Activated CD8-positive, alpha-beta T cell treated with anti-CD3 and anti-CD28 coated beads, Interleukin-2, amount 10 ng/mL, durations not matched to agents 7 days and 5 days (primary cell): Measurements from ENCODE around the gene FBXO15. TPM values are rescaled to one million over a fixed set of nuclear protein-coding genes. Genes with fewer than 3 reads are reported as not detected.

Source experiments
- ATAC-seq: fragments of 150-1000 bp; cut with Tn5 transposase; one replicate; pipeline ENCODE4 v1.10.0; 2021; ENCODE audit warnings: moderate library complexity
- CTCF ChIA-PET: fragments of 350-600 bp; sonication (Branson Sonifier 250); formaldehyde crosslinking; loops from one replicate; lab custom pipeline; 2021; ENCODE audit warnings: antibody characterized with exemption; lab: Charles Lee
- POLR2A ChIA-PET: fragments of 350-600 bp; sonication (Branson Sonifier 250); formaldehyde crosslinking; loops from one replicate; lab custom pipeline; 2021; ENCODE audit warnings: antibody characterized with exemption; lab: Charles Lee
- DNase-seq: peaks from one replicate; pipeline ENCODE4 v3.0.0-alpha.2; 2020
- H3K27ac Mint-ChIP-seq: one replicate; pipeline ENCODE4 v1.8.0; 2021; ENCODE audit warnings: mild to moderate bottlenecking, mixed read lengths
- H3K27me3 Mint-ChIP-seq: one replicate; pipeline ENCODE4 v1.8.0; 2021; ENCODE audit warnings: low read depth, mixed read lengths
- H3K36me3 Mint-ChIP-seq: one replicate; pipeline ENCODE4 v1.8.0; 2021; ENCODE audit warnings: low read depth, mixed read lengths
- H3K4me1 Mint-ChIP-seq: one replicate; pipeline ENCODE4 v1.8.0; 2021; ENCODE audit warnings: low read depth, mixed read lengths
- H3K4me3 Mint-ChIP-seq: one replicate; pipeline ENCODE4 v1.8.0; 2021; ENCODE audit warnings: mild to moderate bottlenecking, mixed read lengths
- H3K9me3 Mint-ChIP-seq: one replicate; pipeline ENCODE4 v1.8.0; 2022; ENCODE audit warnings: mixed read lengths; ENCODE audit not compliant: insufficient read depth
- total RNA-seq, 2 experiments: library from RNA; stranded (reverse); gene quantifications; one replicate each; pipeline ENCODE4 v1.2.3, GENCODE V29; 2021

Gene FBXO15
- total RNA-seq, 2 experiments from 2014 or later, result 1.3 to 2.4 TPM

DNA sequence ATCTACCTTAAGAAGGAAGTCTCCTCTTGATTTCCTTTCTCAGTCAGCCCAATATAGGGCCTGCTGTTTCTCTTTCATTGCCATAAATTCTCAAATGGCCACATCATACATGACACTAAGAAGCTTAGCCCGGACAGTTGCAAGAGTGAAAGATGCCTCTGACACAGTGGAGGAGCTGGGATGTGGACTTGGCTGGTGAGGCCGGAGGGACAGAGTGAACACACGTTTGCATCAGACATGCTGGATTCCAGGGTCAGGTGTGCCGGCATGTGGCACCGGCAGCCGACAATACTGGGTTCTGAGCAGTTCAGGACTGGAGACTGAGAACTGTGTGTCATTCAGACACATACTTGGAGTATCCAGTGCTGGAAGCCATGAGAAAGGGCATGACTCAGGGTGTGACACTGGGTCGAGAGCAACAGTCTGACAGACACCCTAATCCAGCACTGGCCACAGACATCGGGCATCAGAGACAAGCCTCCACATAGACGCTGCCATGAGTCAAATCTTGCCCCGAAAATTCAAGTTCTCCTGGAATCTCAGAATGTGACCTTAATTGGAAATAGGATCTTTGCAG, 32.1 kb upstream of the FBXO15 start:
- no peak overlapping the region for H3K27ac Mint-ChIP-seq
- no peaks in the 10 kb centered on the region for H3K36me3 Mint-ChIP-seq
- no peak overlapping the region for H3K4me3 Mint-ChIP-seq
- peaks cover 18% of the 10 kb centered on the region for H3K27me3 Mint-ChIP-seq
- H3K4me1 Mint-ChIP-seq, result no peaks in the 10 kb centered on the region
- DNase-seq, result no peak
- ChIA-PET POLR2A (no interaction called here), CTCF (no interaction called here)
- H3K9me3 Mint-ChIP-seq, result no peaks in the 10 kb centered on the region
- ATAC-seq, result no peak

DNA sequence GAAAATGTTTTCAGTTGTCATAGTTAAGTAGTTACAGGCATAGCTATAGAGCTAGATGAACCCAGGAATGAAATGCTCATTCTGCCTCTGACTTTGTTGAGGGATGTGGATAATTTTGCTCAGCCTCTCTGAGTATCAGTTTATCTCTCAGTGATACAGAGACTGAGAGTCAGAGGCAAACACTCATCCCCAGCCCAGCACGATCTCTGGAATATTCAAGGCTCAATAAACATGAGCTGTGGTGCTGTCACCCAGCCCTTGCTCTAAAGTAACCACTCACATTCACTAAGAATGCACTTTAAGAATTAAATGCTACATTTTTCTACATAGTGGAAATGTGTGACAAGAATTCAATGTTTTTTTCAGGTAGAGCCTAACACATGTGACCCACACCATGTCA, 31.2 kb upstream of the FBXO15 start:
- H3K4me1 Mint-ChIP-seq, result no peaks in the 10 kb centered on the region
- ChIA-PET POLR2A (no interaction called here), CTCF (no interaction called here)
- no peaks in the 10 kb centered on the region for H3K9me3 Mint-ChIP-seq
- ATAC-seq, result no peak
- DNase-seq, result no peak
- peaks cover 16% of the 10 kb centered on the region for H3K27me3 Mint-ChIP-seq
- no peaks in the 10 kb centered on the region for H3K36me3 Mint-ChIP-seq
- H3K27ac Mint-ChIP-seq, result no peak overlapping the region
- H3K4me3 Mint-ChIP-seq, result no peak overlapping the region

DNA sequence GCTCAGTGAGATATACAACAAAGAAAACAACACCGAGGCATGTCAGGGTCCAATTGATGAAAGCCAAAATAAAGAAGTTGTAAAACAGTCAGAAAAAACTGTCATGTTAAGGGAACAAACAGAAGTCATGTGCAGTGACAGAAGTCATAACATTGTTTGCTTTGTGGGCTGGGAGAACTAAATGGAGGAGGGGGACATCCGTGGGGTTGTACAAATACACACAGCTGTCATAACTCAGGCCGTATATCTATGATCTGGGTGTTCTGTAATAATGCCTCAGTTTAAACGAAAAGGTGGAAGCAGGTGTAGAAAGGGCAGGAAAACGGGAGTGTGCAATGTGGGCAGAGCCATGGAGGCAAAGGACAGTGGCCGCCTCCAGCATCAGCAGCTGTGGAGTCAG, 28.0 kb upstream of the FBXO15 start:
- no peak overlapping the region for H3K4me3 Mint-ChIP-seq
- DNase-seq, result no peak
- CTCF ChIA-PET, result no interaction called here
- no peaks in the 10 kb centered on the region for H3K9me3 Mint-ChIP-seq
- no peak for ATAC-seq
- POLR2A ChIA-PET, result no interaction called here
- H3K36me3 Mint-ChIP-seq, result no peaks in the 10 kb centered on the region
- H3K27me3 Mint-ChIP-seq, result peaks cover 15% of the 10 kb centered on the region
- H3K4me1 Mint-ChIP-seq, result peaks cover 2% of the 10 kb centered on the region
- no peak overlapping the region for H3K27ac Mint-ChIP-seq

DNA sequence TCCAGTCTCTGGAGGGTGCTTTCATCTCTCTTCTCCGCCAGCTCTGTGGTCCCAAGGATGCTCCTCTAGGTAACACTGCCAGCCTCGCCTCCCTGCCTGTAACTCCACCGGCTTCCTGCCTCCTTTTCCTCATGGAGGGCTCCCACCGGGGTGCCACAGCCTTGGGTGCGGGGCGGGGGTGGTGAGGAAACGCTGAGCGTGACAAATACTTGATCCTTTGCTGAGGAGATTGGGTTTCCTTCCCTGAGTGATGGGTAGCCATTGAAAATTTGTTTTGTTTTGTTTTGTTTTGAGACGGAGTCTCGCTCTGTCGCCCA, 25.8 kb upstream of the FBXO15 start:
- DNase-seq (no peak), ATAC-seq (no peak)
- H3K4me3 Mint-ChIP-seq, result no peak overlapping the region
- H3K27ac Mint-ChIP-seq, result no peak overlapping the region
- H3K9me3 Mint-ChIP-seq, result no peaks in the 10 kb centered on the region
- CTCF ChIA-PET, result no interaction called here
- H3K36me3 Mint-ChIP-seq, result no peaks in the 10 kb centered on the region
- POLR2A ChIA-PET, result no interaction called here
- H3K27me3 Mint-ChIP-seq, result peaks cover 9% of the 10 kb centered on the region
- peaks cover 2% of the 10 kb centered on the region for H3K4me1 Mint-ChIP-seq

DNA sequence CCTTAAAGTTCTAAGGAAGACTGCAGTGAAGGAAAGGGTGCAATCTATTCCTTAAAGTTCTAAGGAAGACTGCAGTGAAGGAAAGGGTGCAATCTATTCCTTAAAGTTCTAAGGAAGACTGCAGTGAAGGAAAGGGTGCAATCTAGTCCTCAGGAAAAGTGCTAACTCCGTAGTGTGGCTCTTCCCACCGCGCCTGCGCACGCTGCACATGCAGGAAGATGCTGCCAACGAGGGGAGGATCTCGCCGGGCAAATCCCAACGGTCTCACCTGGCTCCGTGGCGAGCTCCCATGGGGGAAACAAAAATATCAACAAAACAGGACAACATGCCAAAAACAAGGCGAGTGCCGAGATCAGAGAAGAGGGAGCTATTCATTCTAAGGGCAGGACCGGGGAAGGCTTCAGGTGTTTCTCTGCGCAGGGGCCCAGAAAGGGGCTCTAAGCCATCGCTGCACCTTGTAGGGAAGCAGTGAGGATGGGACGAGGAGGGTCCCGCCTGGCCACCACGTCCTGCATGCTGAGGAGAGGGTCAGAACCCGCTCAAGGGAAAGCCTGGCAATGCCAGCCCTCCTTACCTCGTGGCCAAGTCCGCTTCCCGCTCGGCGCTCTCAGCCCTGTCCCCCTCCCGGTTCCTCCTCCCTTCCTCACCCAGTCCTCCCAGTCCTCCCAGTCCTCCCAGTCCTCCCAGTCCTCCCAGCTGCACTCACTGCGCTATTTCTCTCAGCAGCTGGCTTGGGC, 25.2 kb upstream of the FBXO15 start:
- ATAC-seq, result no peak
- Mint-ChIP-seq H3K36me3 (no peaks in the 10 kb centered on the region), H3K4me1 (peaks cover 2% of the 10 kb centered on the region), H3K9me3 (no peaks in the 10 kb centered on the region), H3K4me3 (no peak overlapping the region), H3K27me3 (peaks cover 7% of the 10 kb centered on the region), H3K27ac (no peak overlapping the region)
- ChIA-PET POLR2A (no interaction called here), CTCF (no interaction called here)
- no peak for DNase-seq

DNA sequence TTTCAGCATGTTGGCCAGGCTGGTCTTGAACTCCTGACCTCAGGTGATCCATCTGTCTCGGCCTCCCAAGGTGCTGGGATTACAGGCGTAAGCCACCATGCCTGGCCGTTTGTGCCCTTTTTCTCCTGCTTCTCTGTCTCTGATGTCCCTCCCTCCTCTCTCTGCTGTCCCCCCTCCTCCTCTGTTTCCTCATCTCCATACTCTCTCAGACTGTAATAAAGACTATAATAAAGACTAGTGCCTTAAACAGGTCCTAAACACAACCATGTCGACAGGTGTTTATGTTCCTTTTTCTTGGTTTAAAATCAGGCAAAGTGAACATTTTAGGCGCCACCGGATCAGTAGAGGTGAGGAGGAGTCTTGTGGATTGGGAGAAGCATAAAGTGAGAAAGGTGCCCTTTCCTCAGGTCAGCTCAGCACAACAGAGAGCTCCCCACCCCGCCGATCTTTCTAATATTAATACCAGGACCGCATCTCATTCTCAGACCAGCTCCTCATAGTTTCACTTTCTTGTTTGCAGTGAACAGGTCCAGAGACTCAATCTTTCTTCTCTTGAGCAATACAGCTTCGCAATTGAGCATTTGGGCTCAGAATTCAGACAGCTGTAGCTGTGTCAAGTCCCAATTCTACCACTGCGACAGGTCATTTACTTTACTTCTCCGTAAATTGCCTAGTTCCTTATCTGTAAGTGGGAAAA, 24.4 kb upstream of the FBXO15 start:
- POLR2A ChIA-PET, result no interaction called here
- H3K36me3 Mint-ChIP-seq, result no peaks in the 10 kb centered on the region
- peak overlapping the region; percentile 45 for H3K4me3 Mint-ChIP-seq
- no peak for DNase-seq
- ATAC-seq, result peak; percentile 23
- peaks cover 2% of the 10 kb centered on the region for H3K4me1 Mint-ChIP-seq
- no peak overlapping the region for H3K27ac Mint-ChIP-seq
- CTCF ChIA-PET, result interaction anchor here (0.6 kb wide), 1 partner anchor 89 kb away, joined by 3 read pairs; no protein-coding TSS in a partner anchor
- peaks cover 7% of the 10 kb centered on the region for H3K27me3 Mint-ChIP-seq
- H3K9me3 Mint-ChIP-seq, result no peaks in the 10 kb centered on the region

DNA sequence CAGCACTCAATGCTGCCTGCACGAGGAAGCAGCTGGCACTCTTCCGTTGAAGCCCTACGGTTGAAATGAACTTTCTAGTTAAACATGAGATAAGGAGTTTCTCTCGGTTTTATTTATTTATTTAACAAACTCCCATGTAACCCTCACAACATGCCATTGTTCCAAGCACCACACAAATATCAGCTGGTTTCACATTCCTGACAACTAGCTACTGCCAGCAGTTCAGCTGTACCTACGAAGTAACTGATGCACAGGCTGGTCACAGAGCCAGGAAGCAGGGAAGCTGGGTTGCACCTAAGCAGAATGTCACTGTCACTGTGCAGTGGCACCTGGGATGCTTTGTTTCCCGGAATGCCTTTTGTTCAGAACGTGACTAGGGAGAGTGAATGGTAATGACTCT, 18.8 kb upstream of the FBXO15 start:
- no peak overlapping the region for H3K4me3 Mint-ChIP-seq
- POLR2A ChIA-PET, result no interaction called here
- no peak for DNase-seq
- H3K36me3 Mint-ChIP-seq, result peaks cover 6% of the 10 kb centered on the region
- CTCF ChIA-PET, result no interaction called here
- no peaks in the 10 kb centered on the region for H3K27me3 Mint-ChIP-seq
- no peaks in the 10 kb centered on the region for H3K9me3 Mint-ChIP-seq
- H3K27ac Mint-ChIP-seq, result no peak overlapping the region
- ATAC-seq, result no peak
- no peaks in the 10 kb centered on the region for H3K4me1 Mint-ChIP-seq

DNA sequence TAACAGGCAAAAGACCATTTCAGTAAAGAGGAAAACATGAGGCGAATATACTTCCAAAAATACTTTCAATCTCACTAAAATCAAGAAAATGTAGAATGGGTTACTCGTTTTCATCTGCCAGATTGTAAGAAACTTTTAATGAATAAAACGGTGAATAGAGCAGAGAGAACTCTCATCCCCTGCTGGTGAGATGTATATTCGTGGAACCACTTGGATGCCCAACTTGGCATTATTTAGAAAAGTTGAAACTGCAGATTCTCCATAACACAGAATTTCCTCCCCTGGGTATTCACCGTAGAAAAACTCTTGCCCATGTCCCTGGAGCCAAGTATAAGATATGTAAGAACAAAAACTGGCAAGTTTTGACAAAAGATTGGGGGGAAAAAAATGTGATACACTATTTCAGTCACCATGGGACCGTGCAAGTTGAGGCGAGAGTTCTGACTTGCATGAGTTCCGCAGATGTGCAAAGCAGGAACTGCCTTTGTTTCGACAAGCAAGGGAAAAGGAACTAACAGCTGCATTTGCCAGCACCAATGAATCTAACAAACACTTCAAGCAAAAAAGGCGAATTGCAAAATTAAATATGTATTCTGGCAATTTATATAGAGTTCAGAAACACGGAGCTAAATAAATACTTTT, 15.5 kb upstream of the FBXO15 start:
- Mint-ChIP-seq H3K27ac (no peak overlapping the region), H3K27me3 (no peaks in the 10 kb centered on the region), H3K4me1 (no peaks in the 10 kb centered on the region), H3K9me3 (no peaks in the 10 kb centered on the region), H3K36me3 (peaks cover 27% of the 10 kb centered on the region), H3K4me3 (no peak overlapping the region)
- DNase-seq (no peak), ATAC-seq (no peak)
- POLR2A ChIA-PET, result no interaction called here
- CTCF ChIA-PET, result no interaction called here

DNA sequence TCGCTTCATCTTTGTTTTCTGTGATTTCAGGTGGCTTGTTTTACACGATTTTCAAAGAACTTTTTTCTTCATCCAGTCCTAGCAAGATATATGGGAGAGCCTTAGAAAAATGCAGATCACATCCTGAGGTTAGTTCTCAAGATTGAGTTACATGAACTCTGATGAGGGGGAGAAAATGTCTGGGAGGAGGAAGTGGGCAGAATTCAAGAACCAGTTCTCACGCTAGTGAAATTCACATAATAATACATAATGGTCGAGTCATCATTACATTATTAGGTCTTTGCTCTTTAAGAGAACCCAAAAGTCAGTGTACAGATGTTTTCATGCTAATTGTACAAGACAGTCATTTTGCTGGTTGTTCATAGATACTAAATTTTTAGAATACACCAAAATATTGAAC, 7.6 kb upstream of the FBXO15 start:
- ATAC-seq (no peak), DNase-seq (no peak)
- Mint-ChIP-seq H3K36me3 (peaks cover 53% of the 10 kb centered on the region), H3K9me3 (no peaks in the 10 kb centered on the region), H3K4me1 (peaks cover 29% of the 10 kb centered on the region), H3K4me3 (no peak overlapping the region), H3K27me3 (no peaks in the 10 kb centered on the region), H3K27ac (no peak overlapping the region)
- ChIA-PET CTCF (interaction anchor here (1.3 kb wide), 1 partner anchor 73 kb away, joined by 4 read pairs; no protein-coding TSS in a partner anchor), POLR2A (no interaction called here)

DNA sequence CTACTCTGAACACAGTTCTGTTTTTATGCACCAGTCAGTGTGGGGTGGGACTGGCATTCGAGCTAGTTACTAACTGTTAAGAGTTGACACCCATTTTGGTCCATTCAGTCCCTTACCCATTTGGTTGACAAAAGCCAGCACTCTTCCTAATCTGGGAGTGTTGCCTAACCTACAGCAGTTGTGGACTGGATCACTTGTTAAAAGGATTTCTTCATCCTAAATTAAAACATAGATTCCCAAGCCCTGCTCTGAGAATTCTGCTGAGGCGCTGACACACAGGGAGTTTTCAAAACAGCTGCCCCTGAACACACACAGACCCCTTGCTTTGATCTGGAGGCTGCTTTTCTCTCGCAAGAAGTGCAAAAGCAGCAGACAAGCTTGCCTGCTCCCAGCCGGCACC, 7.1 kb upstream of the FBXO15 start:
- Mint-ChIP-seq H3K36me3 (peaks cover 56% of the 10 kb centered on the region), H3K9me3 (no peaks in the 10 kb centered on the region), H3K4me1 (peaks cover 34% of the 10 kb centered on the region), H3K4me3 (no peak overlapping the region), H3K27me3 (no peaks in the 10 kb centered on the region), H3K27ac (no peak overlapping the region)
- DNase-seq (no peak), ATAC-seq (no peak)
- CTCF ChIA-PET, result interaction anchor here (1.3 kb wide), 1 partner anchor 72 kb away, joined by 4 read pairs; no protein-coding TSS in a partner anchor
- POLR2A ChIA-PET, result no interaction called here

DNA sequence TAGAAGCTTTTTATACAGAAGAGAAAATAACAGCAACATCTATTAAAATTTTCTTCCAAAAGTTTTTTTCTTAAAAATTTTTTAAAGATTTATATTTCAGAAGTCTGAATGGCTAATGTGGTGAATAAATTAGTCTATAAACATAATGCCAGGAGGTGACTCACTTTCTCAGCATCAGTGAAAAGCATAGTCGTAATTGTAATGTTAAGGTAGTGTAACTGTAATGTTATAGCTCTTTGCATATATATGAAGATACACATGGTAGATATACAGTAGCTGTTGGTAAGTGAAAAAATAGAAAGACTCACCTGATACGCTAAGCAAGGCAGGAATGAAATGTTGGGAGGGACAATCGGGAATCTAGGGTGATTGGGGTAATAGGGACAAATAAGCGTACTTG, 6.2 kb upstream of the FBXO15 start:
- Mint-ChIP-seq H3K4me1 (peaks cover 43% of the 10 kb centered on the region), H3K36me3 (peaks cover 57% of the 10 kb centered on the region), H3K4me3 (no peak overlapping the region), H3K27me3 (no peaks in the 10 kb centered on the region), H3K9me3 (no peaks in the 10 kb centered on the region), H3K27ac (no peak overlapping the region)
- ChIA-PET POLR2A (no interaction called here), CTCF (interaction anchor here (1.4 to 1.5 kb wide), 2 partner anchors 17 to 114 kb away, joined by 3 to 5 read pairs; no protein-coding TSS in a partner anchor)
- DNase-seq, result no peak
- ATAC-seq, result no peak

DNA sequence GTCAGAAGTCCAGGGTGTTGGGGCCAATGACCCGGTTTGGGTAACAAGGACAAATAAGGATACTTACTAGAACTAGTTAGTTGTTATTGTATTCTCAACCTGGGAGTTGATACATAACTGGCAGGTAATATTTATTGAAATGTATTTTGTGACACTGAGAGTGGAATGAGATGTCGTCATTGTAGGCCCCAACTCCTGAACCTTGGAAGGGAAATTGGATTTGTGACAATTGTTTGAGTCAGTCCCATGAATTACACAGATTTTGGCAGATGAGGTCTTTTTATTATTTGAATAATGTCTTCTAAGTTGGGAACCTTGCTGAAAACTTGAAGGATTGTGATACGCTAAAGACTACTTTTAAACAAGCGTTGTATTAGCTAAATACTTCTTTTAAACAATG, 5.7 kb upstream of the FBXO15 start:
- peaks cover 45% of the 10 kb centered on the region for H3K4me1 Mint-ChIP-seq
- DNase-seq, result no peak
- H3K4me3 Mint-ChIP-seq, result no peak overlapping the region
- H3K36me3 Mint-ChIP-seq, result peaks cover 56% of the 10 kb centered on the region
- ChIA-PET CTCF (interaction anchor here (0.9 to 1.5 kb wide), 4 partner anchors 18 to 340 kb away, joined by 3 to 5 read pairs (median 3); no protein-coding TSS in a partner anchor), POLR2A (no interaction called here)
- no peaks in the 10 kb centered on the region for H3K9me3 Mint-ChIP-seq
- no peak overlapping the region for H3K27ac Mint-ChIP-seq
- no peaks in the 10 kb centered on the region for H3K27me3 Mint-ChIP-seq
- no peak for ATAC-seq
